Endothelial cell of umbilical vein (primary cell): ENCODE data around the gene MYBPC1.

Source experiments
- CTCF ChIP-seq, 2 donors: IDR thresholded peaks; 1 replicate in 1 of 2; 2 replicates in 1 of 2; pipeline ENCODE4 v1.5.1; 2011; ENCODE audit warnings: low read length in 2 of 2, mild to moderate bottlenecking in 2 of 2, moderate library complexity in 2 of 2, control low read depth in 1 of 2, inconsistent platforms in 1 of 2, low read depth in 1 of 2; ENCODE audit not compliant: insufficient read depth in 1 of 2; ENCODE audit errors: extremely low read depth in 1 of 2
- MAX ChIP-seq: IDR thresholded peaks from 2 replicates; pipeline ENCODE4 v1.6.1; 2011; ENCODE audit not compliant: insufficient read depth, insufficient read length
- MYC ChIP-seq: IDR thresholded peaks from one replicate; pipeline ENCODE4 v1.6.1; 2011; ENCODE audit warnings: mild to moderate bottlenecking, low read depth, low read length
- POLR2AphosphoS5 ChIP-seq: IDR thresholded peaks from 2 replicates; pipeline ENCODE4 v1.6.1; 2012; ENCODE audit warnings: low read depth, mild to moderate bottlenecking, control low read depth, low read length, moderate library complexity; ENCODE audit not compliant: insufficient read depth

GRCh38 chr12:101713930-101714329 is 119.2 kb downstream of the MYBPC1 start:
- TF ChIP-seq POLR2AphosphoS5 (no peak), CTCF (IDR thresholded peaks at IDR 0.05; ENCODE audit: extremely low read depth in 1 of 2, insufficient read depth in 1 of 2, low read depth in 1 of 2, low read length in 2 of 2) (no peak), MYC (no peak), MAX (no peak)
